WTC11 (cell line): ENCODE data around the gene RAB39A. TPM values are rescaled to one million over a fixed set of nuclear protein-coding genes. Genes with fewer than 3 reads are reported as not detected.
A peak's percentile ranks its signal among the peaks of the same experiment; 100 is the strongest.
"Not testable (repeated sequence)": the region's sequence is repeated elsewhere in the genome, so short reads cannot be mapped to it uniquely, and the experiment has no call there.

Experiments
- ATAC-seq: fragments of 200-7000 bp; cut with Tn5 transposase; 2 replicates; pipeline ENCODE4 v1.10.0; 2021; ENCODE audit warnings: mild to moderate bottlenecking, moderate library complexity
- CTCF ChIA-PET: fragments of 300-600 bp; sonication (Branson Sonifier 250); formaldehyde crosslinking; loops from one replicate; lab custom pipeline; 2021; ENCODE audit warnings: antibody characterized with exemption; lab: Charles Lee
- POLR2A ChIA-PET: fragments of 350-600 bp; sonication (Branson Sonifier 250); formaldehyde crosslinking; loops from one replicate; lab custom pipeline; 2021; ENCODE audit warnings: antibody characterized with exemption; lab: Charles Lee
- DNase-seq: peaks from one replicate; pipeline ENCODE4 v3.0.0; 2021; ENCODE audit warnings: low spot score
- H3K27ac Mint-ChIP-seq: 2 replicates; pipeline ENCODE4 v1.8.0; 2021; ENCODE audit warnings: mixed read lengths
- H3K27me3 Mint-ChIP-seq: 2 replicates; pipeline ENCODE4 v1.8.0; 2021; ENCODE audit warnings: low read depth, mild to moderate bottlenecking, moderate library complexity, mixed read lengths
- H3K36me3 Mint-ChIP-seq: 2 replicates; pipeline ENCODE4 v1.8.0; 2021; ENCODE audit warnings: mixed read lengths
- H3K4me1 Mint-ChIP-seq: 2 replicates; pipeline ENCODE4 v1.8.0; 2022; ENCODE audit warnings: mixed read lengths
- H3K4me3 Mint-ChIP-seq: 2 replicates; pipeline ENCODE4 v1.8.0; 2021; ENCODE audit warnings: mild to moderate bottlenecking, moderate library complexity, mixed read lengths
- H3K9me3 Mint-ChIP-seq: 2 replicates; pipeline ENCODE4 v1.8.0; 2021; ENCODE audit warnings: mixed read lengths
- FOXK1 ChIP-seq: sonication (generic); formaldehyde crosslinking; IDR thresholded peaks from 2 replicates; pipeline ENCODE4 v1.8.0; 2022; ENCODE audit warnings: mild to moderate bottlenecking, moderate library complexity, missing genetic modification reagents
- GABPB1 ChIP-seq: sonication (generic); formaldehyde crosslinking; IDR thresholded peaks from 2 replicates; pipeline ENCODE4 v1.8.1; 2023; ENCODE audit warnings: mild to moderate bottlenecking, missing genetic modification reagents
- GTF2I ChIP-seq: fragments of 250-450 bp; sonication (Bioruptor Pico); conservative IDR thresholded peaks from 2 replicates; pipeline ENCODE4 v1.4.0; 2021; ENCODE audit warnings: mild to moderate bottlenecking
- IRF2 ChIP-seq: sonication (generic); formaldehyde crosslinking; IDR thresholded peaks from 2 replicates; pipeline ENCODE4 v1.8.0; 2022; ENCODE audit warnings: low read depth, missing genetic modification reagents, borderline replicate concordance
- JAZF1 ChIP-seq: fragments of 250-450 bp; sonication (Bioruptor Pico); IDR thresholded peaks from 2 replicates; pipeline ENCODE4 v1.9.0; 2021; ENCODE audit warnings: moderate library complexity, mild to moderate bottlenecking, inconsistent platforms
- MYBL2 ChIP-seq: sonication (generic); formaldehyde crosslinking; IDR thresholded peaks from 2 replicates; pipeline ENCODE4 v1.8.1; 2023; ENCODE audit warnings: mild to moderate bottlenecking, moderate library complexity, missing genetic modification reagents
- NR2C2 ChIP-seq: sonication (generic); formaldehyde crosslinking; IDR thresholded peaks from 2 replicates; pipeline ENCODE4 v1.8.0; 2022; ENCODE audit warnings: mild to moderate bottlenecking, missing genetic modification reagents
- SMAD4 ChIP-seq: sonication (generic); formaldehyde crosslinking; IDR thresholded peaks from 2 replicates; pipeline ENCODE4 v1.8.0; 2022; ENCODE audit warnings: mild to moderate bottlenecking, missing genetic modification reagents
- ZNF121 ChIP-seq: sonication (generic); formaldehyde crosslinking; IDR thresholded peaks from 2 replicates; pipeline ENCODE4 v1.8.0; 2023; ENCODE audit warnings: missing genetic modification reagents
- ZNF232 ChIP-seq: sonication (generic); formaldehyde crosslinking; IDR thresholded peaks from 2 replicates; pipeline ENCODE4 v1.8.0; 2022; ENCODE audit warnings: mild to moderate bottlenecking, missing genetic modification reagents
- ZNF317 ChIP-seq: sonication (generic); formaldehyde crosslinking; IDR thresholded peaks from 2 replicates; pipeline ENCODE4 v1.8.1; 2023; ENCODE audit warnings: low read depth, mild to moderate bottlenecking, moderate library complexity, missing genetic modification reagents, borderline replicate concordance
- ZNF396 ChIP-seq: fragments of 250-450 bp; sonication (Bioruptor Pico); IDR thresholded peaks from 2 replicates; pipeline ENCODE4 v1.8.0; 2021; ENCODE audit warnings: mild to moderate bottlenecking, moderate library complexity, borderline replicate concordance
- total RNA-seq: library from RNA; stranded (reverse); gene quantifications from 3 replicates; pipeline ENCODE4 v1.2.3, GENCODE V29; 2021
- TF ChIP-seq, protein P1 (sequence below): sonication (generic); formaldehyde crosslinking; IDR thresholded peaks from 2 replicates; pipeline ENCODE4 v1.8.1; 2023; ENCODE audit warnings: mild to moderate bottlenecking, missing genetic modification reagents
- TF ChIP-seq, protein P2 (sequence below): sonication (generic); formaldehyde crosslinking; IDR thresholded peaks from 2 replicates; pipeline ENCODE4 v1.8.0; 2023; ENCODE audit warnings: mild to moderate bottlenecking, missing genetic modification reagents
- TF ChIP-seq, protein P3 (sequence below): sonication (generic); formaldehyde crosslinking; IDR thresholded peaks from 2 replicates; pipeline ENCODE4 v1.8.1; 2022; ENCODE audit warnings: low read depth, missing genetic modification reagents, borderline replicate concordance
- TF ChIP-seq, protein P4 (sequence below): fragments of 250-450 bp; sonication (Bioruptor Pico); IDR thresholded peaks from 2 replicates; pipeline ENCODE4 v1.9.0; 2021; ENCODE audit warnings: mild to moderate bottlenecking, borderline replicate concordance
- TF ChIP-seq, protein P5 (sequence below): sonication (generic); formaldehyde crosslinking; IDR thresholded peaks from 2 replicates; pipeline ENCODE4 v1.8.1; 2022; ENCODE audit warnings: missing genetic modification reagents, borderline replicate concordance
- TF ChIP-seq, protein P6 (sequence below): sonication (generic); formaldehyde crosslinking; IDR thresholded peaks from 2 replicates; pipeline ENCODE4 v1.8.1; 2022; ENCODE audit warnings: mild to moderate bottlenecking, missing genetic modification reagents, moderate library complexity, borderline replicate concordance

RAB39A gene
- total RNA-seq, 1 experiment from 2014 or later: 12.1 TPM

DNA sequence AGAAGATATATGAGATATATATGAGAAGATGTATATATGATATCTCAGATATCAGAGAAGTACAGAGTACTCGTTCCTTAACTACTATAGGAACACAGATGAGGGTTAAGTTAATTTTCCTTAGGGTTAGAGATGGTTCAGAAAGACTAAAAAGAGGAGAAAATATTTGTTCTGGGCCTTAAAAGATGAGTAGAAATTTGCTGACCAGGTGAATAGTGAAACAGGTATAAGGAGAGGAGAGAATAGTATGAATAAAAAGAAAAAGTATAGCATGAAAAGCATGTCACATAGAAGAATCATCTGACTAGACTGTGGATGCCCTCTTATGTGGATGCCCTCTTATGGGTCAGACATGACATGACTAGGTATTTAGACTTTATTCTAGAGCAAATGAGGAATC lies 6.3 kb upstream of the RAB39A start:
- Mint-ChIP-seq H3K4me3 (no peak overlapping the region), H3K4me1 (no peaks in the 10 kb centered on the region), H3K27ac (no peak overlapping the region), H3K27me3 (peaks cover 7% of the 10 kb centered on the region; the same call in 1 of the 2 replicates), H3K9me3 (no peaks in the 10 kb centered on the region), H3K36me3 (no peaks in the 10 kb centered on the region)
- no peak for ATAC-seq
- POLR2A ChIA-PET: no interaction called here
- TF ChIP-seq GABPB1 (no peak), IRF2 (no peak), MYBL2 (CRISPR knock-in tag) (no peak), NR2C2 (CRISPR knock-in tag) (no peak), JAZF1 (CRISPR knock-in tag) (no peak), ZNF317 (CRISPR knock-in tag) (no peak)
- TF ChIP-seq, protein P1, sequence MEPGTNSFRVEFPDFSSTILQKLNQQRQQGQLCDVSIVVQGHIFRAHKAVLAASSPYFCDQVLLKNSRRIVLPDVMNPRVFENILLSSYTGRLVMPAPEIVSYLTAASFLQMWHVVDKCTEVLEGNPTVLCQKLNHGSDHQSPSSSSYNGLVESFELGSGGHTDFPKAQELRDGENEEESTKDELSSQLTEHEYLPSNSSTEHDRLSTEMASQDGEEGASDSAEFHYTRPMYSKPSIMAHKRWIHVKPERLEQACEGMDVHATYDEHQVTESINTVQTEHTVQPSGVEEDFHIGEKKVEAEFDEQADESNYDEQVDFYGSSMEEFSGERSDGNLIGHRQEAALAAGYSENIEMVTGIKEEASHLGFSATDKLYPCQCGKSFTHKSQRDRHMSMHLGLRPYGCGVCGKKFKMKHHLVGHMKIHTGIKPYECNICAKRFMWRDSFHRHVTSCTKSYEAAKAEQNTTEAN (CRISPR knock-in tag): no peak
- TF ChIP-seq, protein P2, sequence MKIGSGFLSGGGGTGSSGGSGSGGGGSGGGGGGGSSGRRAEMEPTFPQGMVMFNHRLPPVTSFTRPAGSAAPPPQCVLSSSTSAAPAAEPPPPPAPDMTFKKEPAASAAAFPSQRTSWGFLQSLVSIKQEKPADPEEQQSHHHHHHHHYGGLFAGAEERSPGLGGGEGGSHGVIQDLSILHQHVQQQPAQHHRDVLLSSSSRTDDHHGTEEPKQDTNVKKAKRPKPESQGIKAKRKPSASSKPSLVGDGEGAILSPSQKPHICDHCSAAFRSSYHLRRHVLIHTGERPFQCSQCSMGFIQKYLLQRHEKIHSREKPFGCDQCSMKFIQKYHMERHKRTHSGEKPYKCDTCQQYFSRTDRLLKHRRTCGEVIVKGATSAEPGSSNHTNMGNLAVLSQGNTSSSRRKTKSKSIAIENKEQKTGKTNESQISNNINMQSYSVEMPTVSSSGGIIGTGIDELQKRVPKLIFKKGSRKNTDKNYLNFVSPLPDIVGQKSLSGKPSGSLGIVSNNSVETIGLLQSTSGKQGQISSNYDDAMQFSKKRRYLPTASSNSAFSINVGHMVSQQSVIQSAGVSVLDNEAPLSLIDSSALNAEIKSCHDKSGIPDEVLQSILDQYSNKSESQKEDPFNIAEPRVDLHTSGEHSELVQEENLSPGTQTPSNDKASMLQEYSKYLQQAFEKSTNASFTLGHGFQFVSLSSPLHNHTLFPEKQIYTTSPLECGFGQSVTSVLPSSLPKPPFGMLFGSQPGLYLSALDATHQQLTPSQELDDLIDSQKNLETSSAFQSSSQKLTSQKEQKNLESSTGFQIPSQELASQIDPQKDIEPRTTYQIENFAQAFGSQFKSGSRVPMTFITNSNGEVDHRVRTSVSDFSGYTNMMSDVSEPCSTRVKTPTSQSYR (CRISPR knock-in tag): no peak
- no peak for DNase-seq
- CTCF ChIA-PET: no interaction called here

DNA sequence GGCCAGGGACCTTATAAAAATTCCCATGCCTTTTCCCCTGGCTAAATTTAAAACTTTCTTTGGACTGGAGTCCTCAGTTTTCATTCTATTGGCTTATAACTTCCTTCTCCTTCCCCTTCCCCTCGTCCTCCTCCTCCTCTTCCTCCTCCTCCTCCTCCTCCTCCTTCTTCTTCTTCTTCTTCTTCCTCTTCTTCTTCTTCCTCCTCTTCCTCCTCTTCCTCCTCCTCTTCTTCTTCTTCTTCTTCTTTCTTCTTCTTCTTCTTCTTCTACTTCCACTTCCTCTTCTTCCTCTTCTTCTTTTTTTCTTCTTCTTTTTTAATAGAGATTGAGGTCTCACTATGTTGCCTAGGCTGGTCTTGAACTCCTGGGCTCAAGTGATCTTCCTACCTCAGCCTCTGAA lies 4.7 kb upstream of the RAB39A start:
- H3K4me3 Mint-ChIP-seq, H3K9me3 Mint-ChIP-seq, ATAC-seq, H3K27ac Mint-ChIP-seq, DNase-seq, H3K36me3 Mint-ChIP-seq, CTCF ChIA-PET, H3K27me3 Mint-ChIP-seq, POLR2A ChIA-PET, H3K4me1 Mint-ChIP-seq: not testable (repeated sequence)

DNA sequence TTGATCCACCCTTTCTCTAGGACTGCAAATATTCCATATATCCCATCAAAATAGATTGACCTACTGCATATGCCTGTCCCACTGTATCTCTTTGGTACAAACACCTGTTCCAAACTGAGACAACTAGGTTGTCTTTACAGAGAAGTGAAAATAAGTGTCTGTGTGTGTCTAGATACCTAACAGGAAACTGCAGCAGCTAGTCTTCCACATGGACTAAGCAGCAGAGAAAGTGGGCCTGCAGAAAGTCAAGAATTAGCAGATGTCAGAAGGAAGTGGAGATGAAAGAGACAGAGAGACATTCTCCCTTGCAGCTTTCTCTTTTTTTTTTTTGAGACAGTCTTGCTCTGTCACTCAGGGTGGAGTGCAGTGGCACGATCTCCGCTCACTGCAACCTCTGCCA lies 3.9 kb upstream of the RAB39A start:
- TF ChIP-seq, protein P3, sequence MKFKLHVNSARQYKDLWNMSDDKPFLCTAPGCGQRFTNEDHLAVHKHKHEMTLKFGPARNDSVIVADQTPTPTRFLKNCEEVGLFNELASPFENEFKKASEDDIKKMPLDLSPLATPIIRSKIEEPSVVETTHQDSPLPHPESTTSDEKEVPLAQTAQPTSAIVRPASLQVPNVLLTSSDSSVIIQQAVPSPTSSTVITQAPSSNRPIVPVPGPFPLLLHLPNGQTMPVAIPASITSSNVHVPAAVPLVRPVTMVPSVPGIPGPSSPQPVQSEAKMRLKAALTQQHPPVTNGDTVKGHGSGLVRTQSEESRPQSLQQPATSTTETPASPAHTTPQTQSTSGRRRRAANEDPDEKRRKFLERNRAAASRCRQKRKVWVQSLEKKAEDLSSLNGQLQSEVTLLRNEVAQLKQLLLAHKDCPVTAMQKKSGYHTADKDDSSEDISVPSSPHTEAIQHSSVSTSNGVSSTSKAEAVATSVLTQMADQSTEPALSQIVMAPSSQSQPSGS: no peak
- no peak for TF ChIP-seq SMAD4
- TF ChIP-seq, all 79 proteins: peak for 0
- Mint-ChIP-seq H3K36me3 (no peaks in the 10 kb centered on the region), H3K9me3 (no peaks in the 10 kb centered on the region), H3K27me3 (peaks cover 9% of the 10 kb centered on the region; the same call in 1 of the 2 replicates), H3K4me1 (peaks cover 1% of the 10 kb centered on the region), H3K4me3 (no peak overlapping the region), H3K27ac (no peak overlapping the region)
- ATAC-seq (no peak), DNase-seq (no peak)
- CTCF ChIA-PET: no interaction called here
- POLR2A ChIA-PET: no interaction called here

DNA sequence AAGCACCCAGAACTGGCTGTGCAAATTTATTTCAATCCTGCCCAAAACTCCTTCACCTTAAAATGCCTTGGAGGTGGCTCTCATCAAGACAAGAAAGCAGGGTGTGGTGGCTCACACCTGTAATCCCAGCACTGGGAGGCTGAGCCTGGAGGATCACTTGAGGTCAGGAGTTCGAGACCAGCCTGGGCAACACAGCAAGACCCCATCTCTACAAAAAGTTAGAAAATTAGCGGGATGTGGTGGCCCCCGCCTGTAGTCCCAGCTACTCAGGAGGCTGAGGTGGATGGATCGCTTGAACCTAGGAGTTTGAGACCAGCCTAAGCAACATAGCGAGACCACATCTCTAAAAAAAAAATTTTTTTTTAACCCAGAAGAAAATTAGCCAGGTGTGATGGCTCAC lies 689 bp upstream of the RAB39A start:
- ATAC-seq: no peak
- CTCF ChIA-PET: interaction anchor here (2.3 kb wide), 1 partner anchor 10 kb away, joined by 10 read pairs; no protein-coding TSS in a partner anchor
- POLR2A ChIA-PET: no interaction called here
- H3K4me3 Mint-ChIP-seq: peak overlapping the region; percentile 67
- no peaks in the 10 kb centered on the region for H3K36me3 Mint-ChIP-seq
- H3K27me3 Mint-ChIP-seq: peaks cover 9% of the 10 kb centered on the region; the same call in 1 of the 2 replicates
- no peak overlapping the region for H3K27ac Mint-ChIP-seq
- DNase-seq: no peak
- no peaks in the 10 kb centered on the region for H3K9me3 Mint-ChIP-seq
- H3K4me1 Mint-ChIP-seq: peaks cover 13% of the 10 kb centered on the region
- TF ChIP-seq FOXK1 (no peak), GTF2I (CRISPR knock-in tag) (peak; percentile 90), ZNF396 (CRISPR knock-in tag) (no peak), ZNF232 (CRISPR knock-in tag) (no peak), ZNF121 (CRISPR knock-in tag) (peak; percentile 100)
- TF ChIP-seq, protein P4, sequence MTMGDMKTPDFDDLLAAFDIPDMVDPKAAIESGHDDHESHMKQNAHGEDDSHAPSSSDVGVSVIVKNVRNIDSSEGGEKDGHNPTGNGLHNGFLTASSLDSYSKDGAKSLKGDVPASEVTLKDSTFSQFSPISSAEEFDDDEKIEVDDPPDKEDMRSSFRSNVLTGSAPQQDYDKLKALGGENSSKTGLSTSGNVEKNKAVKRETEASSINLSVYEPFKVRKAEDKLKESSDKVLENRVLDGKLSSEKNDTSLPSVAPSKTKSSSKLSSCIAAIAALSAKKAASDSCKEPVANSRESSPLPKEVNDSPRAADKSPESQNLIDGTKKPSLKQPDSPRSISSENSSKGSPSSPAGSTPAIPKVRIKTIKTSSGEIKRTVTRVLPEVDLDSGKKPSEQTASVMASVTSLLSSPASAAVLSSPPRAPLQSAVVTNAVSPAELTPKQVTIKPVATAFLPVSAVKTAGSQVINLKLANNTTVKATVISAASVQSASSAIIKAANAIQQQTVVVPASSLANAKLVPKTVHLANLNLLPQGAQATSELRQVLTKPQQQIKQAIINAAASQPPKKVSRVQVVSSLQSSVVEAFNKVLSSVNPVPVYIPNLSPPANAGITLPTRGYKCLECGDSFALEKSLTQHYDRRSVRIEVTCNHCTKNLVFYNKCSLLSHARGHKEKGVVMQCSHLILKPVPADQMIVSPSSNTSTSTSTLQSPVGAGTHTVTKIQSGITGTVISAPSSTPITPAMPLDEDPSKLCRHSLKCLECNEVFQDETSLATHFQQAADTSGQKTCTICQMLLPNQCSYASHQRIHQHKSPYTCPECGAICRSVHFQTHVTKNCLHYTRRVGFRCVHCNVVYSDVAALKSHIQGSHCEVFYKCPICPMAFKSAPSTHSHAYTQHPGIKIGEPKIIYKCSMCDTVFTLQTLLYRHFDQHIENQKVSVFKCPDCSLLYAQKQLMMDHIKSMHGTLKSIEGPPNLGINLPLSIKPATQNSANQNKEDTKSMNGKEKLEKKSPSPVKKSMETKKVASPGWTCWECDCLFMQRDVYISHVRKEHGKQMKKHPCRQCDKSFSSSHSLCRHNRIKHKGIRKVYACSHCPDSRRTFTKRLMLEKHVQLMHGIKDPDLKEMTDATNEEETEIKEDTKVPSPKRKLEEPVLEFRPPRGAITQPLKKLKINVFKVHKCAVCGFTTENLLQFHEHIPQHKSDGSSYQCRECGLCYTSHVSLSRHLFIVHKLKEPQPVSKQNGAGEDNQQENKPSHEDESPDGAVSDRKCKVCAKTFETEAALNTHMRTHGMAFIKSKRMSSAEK (CRISPR knock-in tag): no peak
- TF ChIP-seq, protein P5, sequence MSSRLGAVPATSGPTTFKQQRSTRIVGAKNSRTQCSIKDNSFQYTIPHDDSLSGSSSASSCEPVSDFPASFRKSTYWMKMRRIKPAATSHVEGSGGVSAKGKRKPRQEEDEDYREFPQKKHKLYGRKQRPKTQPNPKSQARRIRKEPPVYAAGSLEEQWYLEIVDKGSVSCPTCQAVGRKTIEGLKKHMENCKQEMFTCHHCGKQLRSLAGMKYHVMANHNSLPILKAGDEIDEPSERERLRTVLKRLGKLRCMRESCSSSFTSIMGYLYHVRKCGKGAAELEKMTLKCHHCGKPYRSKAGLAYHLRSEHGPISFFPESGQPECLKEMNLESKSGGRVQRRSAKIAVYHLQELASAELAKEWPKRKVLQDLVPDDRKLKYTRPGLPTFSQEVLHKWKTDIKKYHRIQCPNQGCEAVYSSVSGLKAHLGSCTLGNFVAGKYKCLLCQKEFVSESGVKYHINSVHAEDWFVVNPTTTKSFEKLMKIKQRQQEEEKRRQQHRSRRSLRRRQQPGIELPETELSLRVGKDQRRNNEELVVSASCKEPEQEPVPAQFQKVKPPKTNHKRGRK (CRISPR knock-in tag): no peak
- TF ChIP-seq, protein P6, sequence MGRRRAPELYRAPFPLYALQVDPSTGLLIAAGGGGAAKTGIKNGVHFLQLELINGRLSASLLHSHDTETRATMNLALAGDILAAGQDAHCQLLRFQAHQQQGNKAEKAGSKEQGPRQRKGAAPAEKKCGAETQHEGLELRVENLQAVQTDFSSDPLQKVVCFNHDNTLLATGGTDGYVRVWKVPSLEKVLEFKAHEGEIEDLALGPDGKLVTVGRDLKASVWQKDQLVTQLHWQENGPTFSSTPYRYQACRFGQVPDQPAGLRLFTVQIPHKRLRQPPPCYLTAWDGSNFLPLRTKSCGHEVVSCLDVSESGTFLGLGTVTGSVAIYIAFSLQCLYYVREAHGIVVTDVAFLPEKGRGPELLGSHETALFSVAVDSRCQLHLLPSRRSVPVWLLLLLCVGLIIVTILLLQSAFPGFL (CRISPR knock-in tag): no peak
